ENCODE results near the gene TXNRD2.

GRCh38 chr22:19981961-19982920, 40.6 kb upstream of the TXNRD2 start:
- no peak for TF ChIP-seq CTCF (IDR thresholded peaks at IDR 0.05)
- no peak for TF ChIP-seq POLR2A (IDR thresholded peaks at IDR 0.05)

Data from right lobe of liver (tissue), 4 donors.